GM10847 (cell line): ENCODE measurements around the gene RGS10.

ENCODE experiments used
- POLR2A ChIP-seq: IDR thresholded peaks from 2 replicates; pipeline ENCODE4 v1.6.1; 2011; ENCODE audit not compliant: insufficient read length; ENCODE audit errors: extremely low read depth

The RGS10 gene

GRCh38 chr10:119505588-119506315, 36.8 kb downstream of the RGS10 start:
- no peak for TF ChIP-seq POLR2A

DNA sequence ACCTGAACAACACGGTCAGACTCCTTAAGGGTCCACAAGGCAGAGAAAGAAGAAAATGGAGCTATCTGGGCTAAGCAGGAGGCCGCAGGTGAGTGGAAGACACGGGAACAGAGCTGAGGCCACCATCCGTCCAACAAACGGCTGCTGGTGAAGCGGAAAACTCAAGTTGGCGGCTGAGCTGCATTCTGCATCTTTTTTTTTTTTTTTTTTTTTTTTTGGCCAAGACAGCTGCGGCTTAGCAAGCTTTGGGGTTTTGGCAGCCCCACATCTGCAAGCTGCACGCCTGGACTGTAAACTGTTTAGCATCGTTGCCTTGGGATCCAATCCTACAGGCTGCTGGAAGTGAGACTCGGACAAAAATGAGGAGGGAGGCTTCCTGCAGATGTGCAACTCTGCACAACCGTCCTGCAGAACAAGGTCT, 37.4 kb downstream of the RGS10 start:
- no peak for TF ChIP-seq POLR2A

DNA sequence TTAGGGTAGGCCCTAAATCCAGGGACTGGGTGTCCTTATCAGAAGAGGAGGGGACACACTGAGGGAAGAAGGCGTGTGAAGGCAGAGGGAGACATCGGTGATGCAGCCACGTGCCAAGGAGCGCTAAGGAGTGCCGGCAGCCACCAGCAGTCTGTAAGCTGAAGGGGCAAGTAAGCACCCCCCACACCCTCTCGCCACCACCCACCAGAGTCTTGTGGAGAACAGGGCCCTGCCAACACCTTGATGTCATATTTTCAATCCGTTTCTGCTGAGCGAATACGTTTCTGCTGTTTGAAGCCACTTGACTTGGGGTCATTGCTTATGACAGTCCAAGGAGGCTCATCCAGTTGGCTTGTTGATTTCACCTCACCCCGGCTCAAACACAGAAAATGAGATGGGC, 37.9 kb downstream of the RGS10 start:
- TF ChIP-seq POLR2A: no peak

GRCh38 chr10:119503821-119504220, 38.7 kb downstream of the RGS10 start:
- TF ChIP-seq POLR2A: no peak

DNA sequence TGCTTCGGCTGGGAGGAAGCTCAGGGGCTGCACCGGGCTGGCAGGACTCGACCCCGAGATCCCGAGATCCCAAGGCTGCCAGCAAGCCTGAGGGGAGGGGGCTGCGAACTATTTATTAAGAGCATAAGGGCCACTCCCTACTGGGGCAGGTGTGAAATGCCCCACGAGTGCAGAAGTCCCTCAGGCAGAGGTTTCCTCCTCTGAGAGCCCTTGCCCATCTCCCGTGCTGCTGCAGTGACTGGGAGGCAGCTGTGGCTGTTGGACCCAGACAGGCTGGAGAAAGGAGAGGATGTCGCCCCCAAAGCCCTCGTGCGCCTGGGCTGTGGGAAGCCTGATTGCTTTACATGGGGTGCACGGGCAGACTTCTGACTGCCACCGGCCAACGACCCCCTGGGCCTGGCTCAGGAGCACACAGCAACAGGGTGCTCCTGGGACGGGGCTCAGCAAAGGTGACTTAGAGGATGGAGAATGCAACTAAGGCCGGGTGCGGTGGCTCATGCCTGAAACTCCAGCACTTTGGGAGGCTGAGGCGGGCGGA, 39.8 kb downstream of the RGS10 start:
- no peak for TF ChIP-seq POLR2A

GRCh38 chr10:119502209-119502608, 40.3 kb downstream of the RGS10 start:
- no peak for TF ChIP-seq POLR2A

GRCh38 chr10:119501690-119502089, 40.8 kb downstream of the RGS10 start:
- no peak for TF ChIP-seq POLR2A

- no peak for TF ChIP-seq POLR2A
Observed at GRCh38 chr10:119500821-119501220, 41.7 kb downstream of the RGS10 start.

DNA sequence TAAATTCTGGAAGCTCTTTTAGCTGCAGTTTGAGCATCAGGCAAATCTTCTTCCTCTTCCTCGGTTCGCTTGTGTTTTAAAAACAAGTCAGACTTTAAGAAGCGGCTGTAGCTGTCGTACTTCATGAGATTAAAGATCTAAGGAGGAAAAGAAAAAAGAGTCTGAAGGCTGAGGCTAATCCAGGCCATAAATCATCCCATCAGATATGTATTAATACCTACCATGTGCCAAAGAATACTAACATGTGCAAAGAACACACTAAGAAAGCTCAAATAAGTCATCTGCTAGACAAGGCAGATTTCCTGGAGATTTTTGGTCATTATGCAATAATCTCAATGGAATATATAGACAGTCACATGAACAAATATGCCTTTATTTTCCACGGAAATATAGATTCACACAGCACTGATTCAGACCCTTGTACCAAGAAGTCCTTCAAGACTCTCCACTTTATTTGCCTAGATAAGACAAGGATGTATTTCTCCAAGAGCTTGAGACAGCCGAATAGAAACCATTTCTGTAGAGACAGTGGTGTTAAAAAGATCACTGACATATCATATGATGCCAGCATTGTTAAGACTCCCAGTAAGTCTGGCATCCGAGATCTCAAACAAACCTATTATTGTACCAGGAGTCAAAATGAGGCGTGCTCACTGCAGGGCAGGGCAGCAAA, 42.3 kb downstream of the RGS10 start:
- TF ChIP-seq POLR2A: no peak

DNA sequence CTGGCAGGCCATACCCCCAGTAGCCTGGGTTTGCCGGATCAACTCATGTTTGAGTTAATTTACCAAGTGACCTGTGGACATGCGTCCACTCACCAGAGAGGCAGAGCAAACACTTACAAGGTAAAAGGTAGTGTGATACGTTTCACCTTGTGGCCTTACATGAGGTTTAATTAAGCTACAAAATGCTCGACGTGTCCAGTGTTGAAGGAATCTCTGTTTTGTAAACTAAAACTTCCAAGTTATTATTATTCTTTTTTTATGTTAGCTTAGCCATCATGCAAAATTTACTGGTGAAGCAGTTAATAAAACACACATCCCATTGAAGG, 42.9 kb downstream of the RGS10 start:
- no peak for TF ChIP-seq POLR2A

DNA sequence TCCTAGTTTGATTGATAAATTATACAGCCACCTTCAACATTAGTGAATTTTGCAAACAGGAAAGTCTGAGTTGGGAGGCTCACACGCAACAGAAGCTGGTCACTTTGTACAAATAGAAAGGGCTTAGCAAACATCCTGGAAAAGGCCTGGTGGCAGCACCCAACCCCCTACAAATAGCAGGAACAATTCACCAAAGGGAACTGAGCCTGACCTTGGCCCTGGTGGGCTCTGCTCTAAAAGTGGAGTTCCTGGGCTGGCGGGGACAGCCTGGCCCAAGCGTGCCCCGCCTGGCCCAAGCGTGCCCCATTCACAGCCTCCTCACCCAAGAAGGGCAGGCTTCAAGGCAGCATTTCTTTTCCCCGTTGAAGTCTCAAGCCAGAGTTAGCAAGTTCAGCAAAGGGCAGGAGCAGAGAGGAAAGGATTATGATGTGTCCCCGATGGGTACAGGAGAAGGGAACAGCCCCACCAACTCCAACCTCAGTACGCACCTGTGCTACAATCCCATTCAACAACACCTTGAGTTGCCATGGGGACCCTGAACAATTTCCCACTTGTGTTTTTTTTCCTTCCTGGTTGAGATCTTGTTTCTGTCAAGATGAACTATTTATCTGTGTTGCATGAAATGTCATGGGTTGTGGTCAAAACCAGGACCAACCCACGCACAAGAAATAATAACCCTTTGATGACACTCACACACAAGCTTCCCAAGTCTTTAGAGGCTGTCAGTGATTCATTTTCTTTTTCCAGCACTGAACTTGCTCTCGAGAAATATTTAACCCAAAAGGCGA, 43.4 kb downstream of the RGS10 start:
- no peak for TF ChIP-seq POLR2A

DNA sequence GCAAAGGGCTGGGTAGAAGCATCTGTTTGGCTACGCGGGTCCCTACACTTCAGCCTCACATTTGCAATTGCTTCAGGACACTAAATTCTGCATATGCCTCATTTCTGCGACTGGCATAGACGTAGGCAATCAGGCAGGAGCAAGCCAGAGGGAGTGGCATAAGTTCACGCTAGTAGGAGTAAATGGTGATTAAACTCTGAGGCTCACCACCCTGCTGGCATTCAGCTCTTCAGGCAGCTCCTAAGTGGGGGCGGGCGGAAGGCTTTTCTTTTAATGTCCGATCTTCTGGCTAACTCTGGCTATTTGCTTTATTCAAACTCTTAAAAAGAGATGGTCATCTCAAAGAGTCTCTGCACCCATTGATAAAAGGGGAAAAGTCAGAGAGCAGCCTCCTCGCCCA, 45.3 kb downstream of the RGS10 start:
- no peak for TF ChIP-seq POLR2A

GRCh38 chr10:119496273-119496672, 46.2 kb downstream of the RGS10 start:
- TF ChIP-seq POLR2A: no peak

GRCh38 chr10:119495545-119495944, 47.0 kb downstream of the RGS10 start:
- TF ChIP-seq POLR2A: no peak

DNA sequence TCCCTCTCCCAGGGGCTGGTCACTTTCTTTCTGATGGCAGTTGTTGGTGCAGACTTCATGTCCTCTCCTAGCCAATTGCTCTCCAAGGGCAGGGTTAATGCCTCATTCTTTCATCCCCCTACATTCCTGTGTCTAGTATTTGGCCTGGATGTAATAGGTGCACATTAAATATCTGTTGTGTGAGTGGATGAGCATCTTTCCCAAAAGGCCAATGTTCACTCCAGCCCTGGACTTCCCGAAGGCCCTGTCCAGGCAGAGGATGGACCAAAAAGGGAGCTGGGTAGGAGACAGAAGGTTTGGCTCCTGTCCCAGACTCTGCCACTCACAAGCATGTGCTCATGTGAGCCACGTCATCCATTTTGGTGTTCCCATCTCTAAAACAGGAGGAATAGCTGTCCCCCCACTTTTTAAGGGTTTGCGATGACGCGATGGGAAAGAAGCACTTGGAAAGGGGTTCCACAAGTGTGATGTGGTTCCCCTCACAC, 47.5 kb downstream of the RGS10 start:
- no peak for TF ChIP-seq POLR2A
